GM10266 (cell line): Measurements from ENCODE around the gene ADCY3.

ENCODE experiments used
- DNase-seq: peaks from one replicate; pipeline ENCODE4 v3.0.0; 2012; ENCODE audit errors: extremely low spot score
- TF ChIP-seq, protein P1 (sequence below): IDR thresholded peaks from 2 replicates; pipeline ENCODE4 v1.5.1; 2012; ENCODE audit warnings: mild to moderate bottlenecking, low read depth; ENCODE audit not compliant: control insufficient read depth, insufficient read depth; ENCODE audit errors: missing control alignments

ADCY3 gene

DNA sequence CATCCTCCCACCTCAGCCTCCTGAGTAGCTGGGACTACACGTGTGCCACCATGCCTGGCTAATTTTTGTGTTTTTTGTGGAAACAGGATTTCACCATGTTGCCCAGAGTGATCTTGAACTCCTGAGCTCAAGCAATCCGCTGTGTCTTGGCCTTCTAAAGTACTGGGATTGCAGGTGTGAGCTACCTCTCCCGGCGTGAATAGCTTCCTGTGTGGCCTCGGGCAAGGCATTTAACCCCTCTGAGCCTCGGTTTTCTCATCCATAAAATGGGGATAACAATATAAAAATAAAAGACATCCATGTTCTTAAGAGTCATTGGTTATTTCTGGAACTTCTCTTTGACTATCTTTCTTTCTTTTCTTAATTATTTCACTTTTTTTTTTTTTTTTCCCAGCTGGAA lies 19.3 kb upstream of the ADCY3 start:
- DNase-seq: no peak
- TF ChIP-seq, protein P1, sequence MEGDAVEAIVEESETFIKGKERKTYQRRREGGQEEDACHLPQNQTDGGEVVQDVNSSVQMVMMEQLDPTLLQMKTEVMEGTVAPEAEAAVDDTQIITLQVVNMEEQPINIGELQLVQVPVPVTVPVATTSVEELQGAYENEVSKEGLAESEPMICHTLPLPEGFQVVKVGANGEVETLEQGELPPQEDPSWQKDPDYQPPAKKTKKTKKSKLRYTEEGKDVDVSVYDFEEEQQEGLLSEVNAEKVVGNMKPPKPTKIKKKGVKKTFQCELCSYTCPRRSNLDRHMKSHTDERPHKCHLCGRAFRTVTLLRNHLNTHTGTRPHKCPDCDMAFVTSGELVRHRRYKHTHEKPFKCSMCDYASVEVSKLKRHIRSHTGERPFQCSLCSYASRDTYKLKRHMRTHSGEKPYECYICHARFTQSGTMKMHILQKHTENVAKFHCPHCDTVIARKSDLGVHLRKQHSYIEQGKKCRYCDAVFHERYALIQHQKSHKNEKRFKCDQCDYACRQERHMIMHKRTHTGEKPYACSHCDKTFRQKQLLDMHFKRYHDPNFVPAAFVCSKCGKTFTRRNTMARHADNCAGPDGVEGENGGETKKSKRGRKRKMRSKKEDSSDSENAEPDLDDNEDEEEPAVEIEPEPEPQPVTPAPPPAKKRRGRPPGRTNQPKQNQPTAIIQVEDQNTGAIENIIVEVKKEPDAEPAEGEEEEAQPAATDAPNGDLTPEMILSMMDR: no peak

DNA sequence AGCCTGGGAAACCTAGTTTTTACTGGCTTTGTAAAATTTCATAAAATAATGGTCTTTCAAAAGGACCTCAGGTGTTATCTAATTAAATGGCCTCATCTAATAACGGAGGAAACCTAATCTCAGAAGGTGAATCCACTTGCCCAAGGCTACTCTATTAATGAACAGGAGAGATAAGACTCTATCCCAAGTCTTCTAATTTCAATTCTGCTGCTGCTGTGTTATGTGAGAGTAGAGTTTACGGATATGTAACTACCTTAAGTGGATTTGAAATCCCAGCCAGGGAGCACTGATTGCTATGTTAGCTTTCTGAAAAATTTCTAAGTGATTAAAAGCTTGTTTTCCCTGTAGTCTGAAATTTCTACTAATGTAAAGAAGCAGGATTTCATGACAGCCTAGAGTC lies 17.2 kb upstream of the ADCY3 start:
- TF ChIP-seq, protein P1: no peak
- no peak for DNase-seq

- no peak for DNase-seq
- TF ChIP-seq, protein P1: no peak
Measured at GRCh38 chr2:24935145-24935544, 15.1 kb upstream of the ADCY3 start.

DNA sequence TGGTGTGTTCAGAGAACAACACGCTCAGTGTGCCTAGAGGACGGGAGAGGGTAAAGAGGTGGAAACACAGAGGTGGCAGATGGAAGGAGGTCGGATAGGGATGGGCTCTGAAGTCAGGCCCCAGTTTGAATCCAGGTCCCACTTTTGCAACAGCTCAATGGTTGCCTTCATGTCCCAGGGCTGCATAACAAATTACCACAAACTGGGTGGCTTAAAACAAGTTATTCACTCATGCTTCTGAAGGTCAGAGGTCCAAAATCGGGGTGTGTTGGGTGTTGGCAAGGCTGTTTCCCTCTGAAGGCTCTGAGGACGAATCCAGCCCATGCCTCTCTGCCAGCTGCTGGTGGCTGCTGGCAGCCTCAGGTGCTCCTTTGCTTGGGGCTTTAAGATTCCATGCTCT lies 12.7 kb upstream of the ADCY3 start:
- no peak for DNase-seq
- TF ChIP-seq, protein P1: no peak

- peak; percentile 77 for DNase-seq
Measured at GRCh38 chr2:24930768-24931167, 10.7 kb upstream of the ADCY3 start.

DNA sequence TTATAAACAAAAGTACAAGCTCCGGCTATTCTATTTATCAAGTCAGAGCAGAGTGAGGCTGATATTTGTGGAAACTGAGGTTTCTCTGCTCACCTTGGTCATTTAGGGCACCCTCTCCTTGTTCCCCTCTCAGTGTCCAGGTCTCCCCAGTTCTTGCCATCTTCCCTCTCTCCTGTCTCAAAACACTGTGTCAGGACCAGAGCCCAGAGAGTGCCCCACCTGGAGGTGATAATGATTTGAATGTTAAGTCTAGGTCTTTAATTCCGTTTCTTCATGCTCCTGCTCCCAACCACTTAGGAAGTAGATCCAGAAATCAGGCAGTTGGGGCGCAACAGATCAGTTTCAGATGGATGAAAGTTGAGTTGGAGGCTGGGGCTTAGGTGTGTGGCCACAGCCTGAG lies 9.2 kb upstream of the ADCY3 start:
- TF ChIP-seq, protein P1: no peak
- no peak for DNase-seq

More at GRCh38 chr2:24930768-24931167, 10.7 kb upstream of the ADCY3 start:
- TF ChIP-seq, protein P1: no peak

- TF ChIP-seq, protein P1: no peak
Measured at GRCh38 chr2:24928036-24928435, 8.0 kb upstream of the ADCY3 start.

More at GRCh38 chr2:24928036-24928435, 8.0 kb upstream of the ADCY3 start:
- DNase-seq: no peak
